ENCODE data around the gene ATG16L1.

Gene ATG16L1

DNA sequence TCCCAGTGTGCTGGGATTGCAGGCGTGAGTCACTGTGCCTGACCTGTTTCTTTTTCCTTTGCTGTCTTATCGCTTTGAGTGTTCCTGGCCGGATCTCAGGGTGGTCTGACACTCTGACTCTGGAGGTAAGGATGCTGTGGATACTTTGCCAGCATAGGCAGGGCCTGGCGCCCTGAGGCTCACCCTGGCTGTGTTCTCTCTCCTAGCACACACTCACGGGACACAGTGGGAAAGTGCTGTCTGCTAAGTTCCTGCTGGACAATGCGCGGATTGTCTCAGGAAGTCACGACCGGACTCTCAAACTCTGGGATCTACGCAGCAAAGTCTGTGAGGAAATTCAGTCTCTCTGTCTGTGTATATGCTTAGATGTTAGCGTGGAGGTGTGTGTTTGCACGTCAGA, 38.2 kb downstream of the ATG16L1 start:
- no peak for DNase-seq (ENCODE audit: low read depth in 1 of 2, low spot score in 1 of 2)

DNA sequence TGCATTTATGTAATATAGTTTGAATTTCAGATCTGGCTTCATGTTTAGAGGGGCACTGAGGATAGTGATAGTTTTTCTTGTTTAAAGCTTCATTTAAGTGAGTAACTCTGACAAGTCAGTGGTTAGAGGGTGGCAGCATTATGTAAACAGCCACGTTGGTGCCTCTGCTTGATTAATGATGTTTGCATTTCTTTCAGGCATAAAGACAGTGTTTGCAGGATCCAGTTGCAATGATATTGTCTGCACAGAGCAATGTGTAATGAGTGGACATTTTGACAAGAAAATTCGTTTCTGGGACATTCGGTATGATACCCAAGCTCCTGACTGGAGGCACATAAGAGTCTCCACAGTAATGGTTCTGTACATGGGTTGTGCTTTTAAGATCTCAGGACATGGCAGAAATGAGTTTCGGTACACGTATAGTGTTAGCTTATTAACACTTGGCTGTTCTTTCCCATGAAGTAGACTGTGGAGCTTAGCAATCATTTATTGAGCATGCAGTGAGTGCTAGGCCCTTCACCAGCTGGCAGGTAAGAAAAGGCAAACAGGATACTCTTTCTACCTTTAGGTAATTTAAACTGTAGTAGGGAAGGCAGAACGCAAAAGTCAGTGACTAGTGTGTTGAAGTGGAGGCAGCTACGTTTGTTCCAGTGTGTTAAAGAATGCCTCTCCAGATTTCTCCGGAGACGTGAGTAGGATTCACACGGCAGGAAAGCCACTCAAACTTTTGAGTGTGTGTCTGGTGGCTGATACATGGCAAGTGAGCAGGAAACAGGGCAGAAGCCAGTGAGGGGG, 38.8 kb downstream of the ATG16L1 start:
- DNase-seq (ENCODE audit: low read depth in 1 of 2, low spot score in 1 of 2), result no peak

DNA sequence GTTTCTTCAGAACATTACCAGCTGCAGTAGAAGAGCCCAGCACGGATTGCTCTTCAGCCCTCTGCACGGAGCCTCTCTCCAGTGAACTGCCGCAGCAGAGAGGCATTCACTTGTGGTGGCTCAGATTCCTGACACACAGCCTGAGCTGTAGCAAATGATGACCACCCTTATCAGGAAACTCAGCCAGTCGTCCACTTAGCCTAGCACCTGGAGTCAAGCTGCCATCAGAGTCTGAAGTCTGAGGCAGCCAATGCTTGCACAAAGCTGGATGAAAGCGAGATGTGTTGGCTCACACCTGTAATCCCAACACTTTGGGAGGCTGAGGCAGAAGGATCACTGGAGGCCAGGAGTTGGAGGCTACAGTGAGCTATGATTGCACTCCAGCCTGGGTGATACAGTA, 44.4 kb downstream of the ATG16L1 start:
- DNase-seq (ENCODE audit: low read depth in 1 of 2, low spot score in 1 of 2), result no peak

DNA sequence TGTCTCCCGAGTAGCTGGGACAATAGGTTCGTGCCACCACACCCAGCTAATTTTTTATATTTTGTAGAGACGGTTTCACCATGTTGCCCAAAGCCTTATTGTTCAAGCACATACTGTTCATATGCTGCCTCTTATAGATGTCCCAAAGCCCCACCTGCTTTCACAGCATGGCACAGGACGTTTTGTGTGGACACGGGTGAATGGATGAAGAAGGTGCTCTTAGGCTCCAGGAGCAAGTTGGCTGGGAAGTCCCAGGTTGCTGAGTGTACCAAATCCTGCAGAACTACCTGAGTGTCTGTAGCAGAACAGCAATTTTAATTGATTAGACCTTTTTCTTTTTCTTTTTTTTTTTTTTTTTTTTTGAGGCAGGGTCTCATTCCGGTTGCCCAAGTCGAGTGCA, 45.6 kb downstream of the ATG16L1 start:
- DNase-seq (ENCODE audit: low read depth in 1 of 2, low spot score in 1 of 2), result no peak

DNA sequence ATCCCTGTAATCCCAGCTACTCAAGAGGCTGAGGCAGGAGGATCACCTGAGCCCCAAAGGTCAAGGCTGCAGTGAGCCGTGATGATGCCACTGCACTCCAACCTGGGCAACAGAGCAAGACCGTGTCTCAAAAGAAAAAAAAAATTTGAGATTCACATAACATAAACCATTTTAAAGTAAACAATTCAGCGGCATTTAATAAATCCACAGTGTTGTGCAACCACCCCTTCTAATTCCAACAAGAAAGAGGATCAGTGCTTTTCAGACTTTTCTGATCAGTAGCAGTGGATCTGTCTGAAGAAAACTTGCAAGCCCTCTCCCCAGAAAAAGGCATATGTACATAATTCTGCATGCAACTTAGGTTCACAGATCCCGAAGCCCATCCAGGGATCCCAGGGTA, 48.9 kb downstream of the ATG16L1 start:
- DNase-seq (ENCODE audit: low read depth in 1 of 2, low spot score in 1 of 2), result no peak

DNA sequence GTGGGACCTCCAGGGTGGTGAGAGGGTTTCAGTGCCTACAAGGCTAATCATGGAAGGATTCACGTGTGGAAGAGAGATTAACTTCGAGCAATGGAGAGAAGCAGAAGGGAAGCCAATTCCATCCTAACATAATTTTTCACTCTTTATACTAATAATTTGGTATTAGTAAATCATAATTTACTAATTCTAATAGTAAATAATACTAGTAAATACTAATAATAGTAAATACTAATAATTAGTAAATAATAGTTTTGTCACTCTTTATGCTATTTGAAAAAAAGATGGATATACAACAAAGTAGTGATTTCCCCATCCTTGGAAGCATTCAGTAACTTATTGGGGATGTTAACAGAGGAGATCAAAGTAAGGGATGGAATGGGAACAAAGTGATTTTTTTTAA, 49.8 kb downstream of the ATG16L1 start:
- DNase-seq (ENCODE audit: low read depth in 1 of 2, low spot score in 1 of 2), result no peak

DNA sequence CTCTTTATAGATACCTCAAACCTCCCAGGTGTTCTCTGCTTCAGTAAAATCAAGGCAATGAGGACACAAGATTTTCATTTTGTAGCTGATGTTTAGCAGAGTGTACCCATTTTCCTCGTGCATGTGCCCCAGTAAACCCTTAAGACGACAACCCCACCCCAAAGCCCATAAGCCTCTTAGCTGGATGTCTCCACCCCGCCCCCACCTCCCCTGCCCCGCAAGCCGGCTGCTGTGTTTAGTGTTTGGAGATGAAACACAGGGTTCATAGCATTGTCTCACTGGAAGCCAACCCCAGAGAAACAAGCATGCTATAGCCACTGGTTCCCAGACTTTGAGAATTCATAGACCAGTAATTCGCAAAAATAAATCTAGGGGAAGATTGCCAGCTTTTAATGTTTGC, 50.3 kb downstream of the ATG16L1 start:
- no peak for DNase-seq (ENCODE audit: low read depth in 1 of 2, low spot score in 1 of 2)

DNA sequence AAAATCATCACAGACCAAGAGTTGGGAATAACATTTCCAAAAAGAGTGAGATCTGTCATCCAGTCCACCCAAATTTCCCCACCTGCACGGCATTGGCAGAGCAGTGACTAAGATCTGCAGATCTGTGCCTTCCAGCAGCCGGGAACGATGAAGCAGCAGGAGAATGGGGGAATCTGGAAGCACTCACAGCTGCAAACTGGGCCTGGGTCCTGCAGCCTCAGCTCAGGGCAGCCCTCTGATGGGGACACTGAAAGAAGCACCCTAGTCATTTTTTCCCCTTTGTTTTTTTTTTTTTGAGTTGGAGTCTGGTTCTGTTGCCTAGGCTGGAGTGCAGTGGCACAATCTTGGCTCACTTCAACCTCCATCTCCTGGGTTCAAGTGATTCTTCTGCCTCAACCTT, 51.8 kb downstream of the ATG16L1 start:
- DNase-seq (ENCODE audit: low read depth in 1 of 2, low spot score in 1 of 2), result no peak

DNA sequence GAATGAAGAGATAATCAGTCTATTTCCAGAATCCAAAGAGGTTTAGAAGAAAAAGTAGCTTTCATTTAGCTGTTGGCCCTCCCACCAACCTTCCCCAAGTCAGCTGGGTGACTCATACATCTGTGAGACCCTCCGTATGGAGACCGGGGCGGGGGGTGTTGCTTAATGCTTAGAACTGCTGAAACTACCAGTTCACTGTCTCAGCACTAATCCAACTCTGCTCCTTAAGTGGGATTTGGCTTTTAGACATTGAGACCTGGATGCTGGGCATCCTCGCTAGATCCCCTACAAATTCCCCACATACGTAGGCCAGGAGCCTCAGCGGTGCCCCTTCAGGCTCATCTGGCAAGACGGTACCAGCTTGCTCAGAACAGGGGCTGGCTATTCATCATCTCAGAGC, 56.1 kb downstream of the ATG16L1 start, which contains the start of gene SAG:
Gene SAG (plus strand): TSS at position 252 of the 400 bp plus-strand sequence. CDS start 1,374 bp downstream, outside the sequence.
- no peak for DNase-seq (ENCODE audit: low read depth in 1 of 2, low spot score in 1 of 2)

DNA sequence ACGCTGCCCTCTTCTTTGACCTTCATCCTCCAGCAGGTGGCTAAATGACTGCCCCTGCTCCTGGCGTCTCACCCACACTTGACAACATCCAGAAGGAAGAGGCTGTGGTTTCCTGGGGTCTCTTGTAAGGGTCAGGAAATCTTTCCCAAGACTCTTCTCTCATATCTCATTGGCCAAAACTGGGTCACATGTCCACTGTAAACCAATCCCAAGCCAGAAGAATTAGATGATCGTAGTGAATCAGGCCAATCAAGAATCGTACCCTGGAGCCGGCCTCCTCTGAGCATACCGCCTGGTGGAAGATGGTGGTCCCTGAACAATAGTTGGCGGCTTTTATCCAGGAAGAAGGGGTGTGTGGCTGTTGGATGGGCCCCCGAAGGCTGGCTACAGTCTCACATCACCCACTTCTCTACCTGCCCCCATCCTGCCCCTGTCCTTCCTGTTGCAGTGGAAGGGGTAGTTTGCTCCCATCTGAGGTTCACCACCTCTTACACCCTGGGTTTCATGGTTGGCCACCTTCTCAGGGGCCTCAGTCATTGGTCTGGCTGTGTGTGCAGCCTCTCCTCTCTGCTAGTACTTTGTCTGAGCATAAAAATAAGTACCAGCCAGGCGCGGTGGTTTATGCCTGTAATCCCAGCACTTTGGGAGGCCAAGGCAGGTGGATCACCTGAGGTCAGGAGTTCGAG, 59.9 kb downstream of the ATG16L1 start:
- DNase-seq (ENCODE audit: low read depth in 1 of 2, low spot score in 1 of 2), result no peak

DNA sequence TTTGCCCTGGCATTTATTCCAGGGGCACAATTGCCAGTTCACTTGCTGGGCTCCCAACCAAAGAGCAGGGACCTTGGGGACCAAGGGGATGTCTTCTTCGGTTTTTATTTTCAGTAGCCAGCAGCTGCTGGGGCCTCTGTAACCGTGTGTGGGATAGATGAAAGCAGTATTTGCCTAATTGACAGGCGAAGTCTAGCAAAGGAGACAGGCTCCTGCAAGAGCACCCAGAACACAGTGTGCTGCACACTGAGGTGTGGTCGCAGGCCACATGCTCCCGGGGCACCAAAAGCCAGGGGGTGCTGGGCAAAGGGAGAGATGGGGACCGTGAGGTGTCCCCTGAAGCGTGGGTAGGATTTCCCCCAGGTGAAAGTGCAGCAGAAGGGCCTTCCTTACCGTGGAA, 61.4 kb downstream of the ATG16L1 start:
- no peak for DNase-seq (ENCODE audit: low read depth in 1 of 2, low spot score in 1 of 2)

DNA sequence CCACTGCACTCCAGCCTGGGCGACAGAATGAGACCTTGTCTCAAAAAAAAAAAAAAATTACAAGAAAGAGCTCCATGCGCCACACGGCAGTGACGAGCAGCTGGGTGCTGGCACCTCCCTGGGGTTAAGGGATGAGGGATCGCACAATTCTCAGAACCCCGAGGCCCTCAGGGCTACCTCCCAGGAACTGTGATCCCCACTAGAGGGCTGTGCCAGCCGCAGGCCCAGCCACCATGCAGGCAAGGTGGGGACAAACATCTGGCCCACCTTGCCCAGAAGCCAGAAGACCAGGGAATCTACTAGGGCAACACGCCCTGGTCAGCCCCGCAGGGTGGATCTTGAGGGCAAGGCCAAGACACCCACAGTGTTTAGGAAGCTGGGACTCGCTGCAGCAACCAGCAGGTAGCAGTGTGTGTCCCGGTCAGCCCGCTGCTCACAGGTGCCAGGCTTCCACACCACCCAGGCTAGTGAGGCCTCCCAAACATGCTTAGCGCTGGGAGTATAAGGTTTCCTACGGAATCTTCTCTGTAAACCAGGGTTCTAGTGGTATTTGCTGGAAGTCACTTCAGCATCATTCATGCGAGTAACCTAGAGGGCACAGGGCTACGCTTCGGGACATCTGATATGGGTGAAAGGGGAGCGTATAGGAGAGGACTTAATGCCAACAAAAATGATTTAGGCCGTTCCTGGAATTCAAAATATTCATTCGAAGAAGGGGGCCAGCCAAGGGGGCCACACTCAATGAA, 62.9 kb downstream of the ATG16L1 start:
- no peak for DNase-seq (ENCODE audit: low read depth in 1 of 2, low spot score in 1 of 2)

DNA sequence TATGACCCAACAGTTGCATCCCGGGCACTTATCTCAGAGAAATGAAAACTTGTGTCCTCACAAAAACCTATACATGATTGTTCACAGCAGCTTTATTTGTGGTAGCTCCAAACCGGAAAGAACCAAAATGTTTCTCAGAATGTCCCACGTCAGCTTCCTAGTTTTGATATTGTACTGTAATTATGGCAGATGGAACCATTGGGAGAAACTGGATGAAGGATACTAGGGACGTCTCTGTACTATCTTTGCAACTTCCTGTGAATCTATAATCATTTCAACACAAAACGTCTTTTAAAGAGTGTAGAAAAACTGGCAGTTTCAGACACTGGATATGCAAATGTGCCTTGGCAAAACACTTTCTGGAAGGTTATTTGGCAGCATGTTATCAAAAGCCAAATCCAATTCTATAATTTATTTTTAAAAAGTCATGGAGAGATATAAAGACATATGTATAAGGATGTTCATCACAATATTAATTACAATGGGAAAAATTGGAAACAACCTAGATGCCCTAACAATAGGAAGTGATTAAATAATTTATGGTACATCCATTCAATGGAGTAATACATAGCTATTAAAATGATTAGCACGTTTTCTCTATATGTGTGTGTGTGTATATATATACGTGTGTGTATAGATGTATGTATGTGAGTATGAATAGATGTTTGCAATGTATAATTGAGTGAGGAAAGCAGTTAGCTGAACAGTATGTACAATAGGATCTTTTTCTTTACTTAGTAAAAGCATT, 65.9 kb downstream of the ATG16L1 start:
- no peak for DNase-seq (ENCODE audit: low read depth in 1 of 2, low spot score in 1 of 2)

DNA sequence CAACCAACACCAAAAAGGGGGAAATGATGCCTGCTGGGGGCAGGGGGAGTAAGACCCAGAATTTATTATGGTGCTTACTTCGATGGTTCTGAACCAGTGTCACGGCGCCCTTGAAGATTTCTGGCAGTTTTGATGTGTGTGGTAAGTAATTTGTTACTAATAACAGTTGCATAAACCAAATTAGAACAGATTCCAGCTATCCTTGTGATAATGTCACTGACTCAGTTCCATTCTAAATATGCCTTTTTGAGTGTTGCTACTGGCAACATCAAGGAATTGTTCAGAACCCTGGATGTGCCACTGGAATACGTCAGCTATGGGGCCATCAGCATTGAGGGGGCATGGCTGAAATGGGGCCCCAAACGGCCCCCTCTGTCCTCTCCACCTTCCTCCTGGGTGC, 67.8 kb downstream of the ATG16L1 start:
- DNase-seq (ENCODE audit: low read depth in 1 of 2, low spot score in 1 of 2), result no peak

DNA sequence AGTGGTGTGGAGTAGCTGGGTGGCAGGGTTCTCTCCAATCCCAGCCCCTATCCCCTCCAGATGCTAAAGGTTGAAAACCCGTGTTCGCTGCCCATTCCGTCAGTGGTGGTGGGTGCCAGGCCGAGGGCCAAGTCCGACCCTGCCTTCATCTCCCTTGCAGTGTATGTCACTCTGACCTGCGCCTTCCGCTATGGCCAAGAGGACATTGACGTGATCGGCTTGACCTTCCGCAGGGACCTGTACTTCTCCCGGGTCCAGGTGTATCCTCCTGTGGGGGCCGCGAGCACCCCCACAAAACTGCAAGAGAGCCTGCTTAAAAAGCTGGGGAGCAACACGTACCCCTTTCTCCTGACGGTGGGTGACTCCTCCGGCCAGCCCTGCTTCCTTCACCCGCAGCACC, 69.0 kb downstream of the ATG16L1 start:
- no peak for DNase-seq (ENCODE audit: low read depth in 1 of 2, low spot score in 1 of 2)

DNA sequence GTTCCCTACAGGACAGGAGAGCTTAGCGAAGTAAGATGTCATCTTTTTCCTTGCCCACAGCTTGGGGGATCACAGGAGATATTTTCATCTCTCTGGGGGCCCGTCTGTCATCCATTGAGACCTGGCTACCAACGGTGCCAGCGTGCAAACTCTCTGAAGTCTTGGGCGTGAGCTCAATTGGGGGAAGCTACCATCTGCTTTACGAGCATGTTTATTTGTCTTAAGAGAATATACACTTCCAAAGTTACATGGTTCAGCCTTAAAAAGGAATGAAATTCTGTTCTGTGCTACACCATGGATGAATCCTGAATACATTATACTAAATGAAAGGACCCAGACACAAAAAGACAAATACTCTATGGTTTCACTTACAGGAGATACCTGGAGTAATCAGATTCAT, 69.7 kb downstream of the ATG16L1 start:
- DNase-seq (ENCODE audit: low read depth in 1 of 2, low spot score in 1 of 2), result no peak

DNA sequence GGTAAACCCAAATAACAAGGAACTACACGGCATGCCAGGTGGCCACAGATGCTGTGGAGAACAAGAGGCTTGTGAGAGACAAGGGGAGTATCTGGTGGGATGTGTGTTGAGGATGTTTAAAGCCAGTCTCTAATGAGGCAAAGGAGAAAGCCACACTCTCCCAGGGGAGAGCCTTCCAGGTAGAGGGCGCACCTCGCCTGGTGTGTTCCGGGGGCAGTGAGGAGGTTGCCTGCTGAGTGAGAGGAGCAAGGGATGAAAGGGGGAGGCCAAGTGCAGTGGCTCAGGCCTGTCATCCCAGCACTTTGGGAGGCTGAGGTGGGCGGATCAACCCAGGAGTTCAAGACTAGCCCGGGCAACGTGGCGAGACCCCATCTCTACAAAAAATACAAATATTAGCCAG, 72.4 kb downstream of the ATG16L1 start:
- DNase-seq (ENCODE audit: low read depth in 1 of 2, low spot score in 1 of 2), result no peak

DNA sequence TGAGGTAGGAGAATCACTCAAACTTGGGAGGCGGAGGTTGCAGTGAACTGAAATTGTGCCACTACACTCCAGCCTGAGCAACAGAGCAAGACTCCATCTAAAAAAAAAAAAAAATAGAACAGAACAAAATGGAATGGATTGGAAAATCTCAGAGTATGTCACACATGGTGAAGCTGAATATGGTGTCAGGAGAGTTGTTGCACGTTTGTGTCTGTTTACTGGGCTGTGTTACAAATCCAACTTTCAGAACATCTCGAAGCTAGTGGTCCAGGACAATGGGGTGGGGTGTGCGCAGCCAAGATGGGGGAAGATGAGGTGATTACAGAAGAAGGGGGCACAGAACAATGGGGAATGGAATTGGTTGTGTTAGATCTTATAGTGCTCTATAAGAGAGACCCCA, 73.8 kb downstream of the ATG16L1 start:
- no peak for DNase-seq (ENCODE audit: low read depth in 1 of 2, low spot score in 1 of 2)

DNA sequence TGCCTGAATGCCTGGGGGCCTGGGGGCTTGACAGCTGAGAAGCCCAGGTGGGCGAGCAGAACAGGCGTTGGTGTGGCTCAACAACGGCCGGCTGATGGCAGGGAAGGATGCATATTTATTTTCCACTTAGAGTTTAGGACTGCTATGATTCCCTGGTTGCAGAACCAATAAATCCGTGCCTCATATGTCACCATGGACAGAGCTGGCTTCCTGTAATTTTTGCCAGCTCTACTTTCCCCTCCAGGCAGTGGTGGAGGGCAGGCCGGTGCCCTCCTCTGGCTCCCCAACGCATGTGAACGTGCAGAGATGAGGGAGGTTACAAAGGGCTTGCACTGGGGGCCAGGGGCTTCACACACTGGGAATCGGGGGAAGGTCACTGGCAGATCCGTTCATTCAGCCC, 74.3 kb downstream of the ATG16L1 start:
- no peak for DNase-seq (ENCODE audit: low read depth in 1 of 2, low spot score in 1 of 2)

DNA sequence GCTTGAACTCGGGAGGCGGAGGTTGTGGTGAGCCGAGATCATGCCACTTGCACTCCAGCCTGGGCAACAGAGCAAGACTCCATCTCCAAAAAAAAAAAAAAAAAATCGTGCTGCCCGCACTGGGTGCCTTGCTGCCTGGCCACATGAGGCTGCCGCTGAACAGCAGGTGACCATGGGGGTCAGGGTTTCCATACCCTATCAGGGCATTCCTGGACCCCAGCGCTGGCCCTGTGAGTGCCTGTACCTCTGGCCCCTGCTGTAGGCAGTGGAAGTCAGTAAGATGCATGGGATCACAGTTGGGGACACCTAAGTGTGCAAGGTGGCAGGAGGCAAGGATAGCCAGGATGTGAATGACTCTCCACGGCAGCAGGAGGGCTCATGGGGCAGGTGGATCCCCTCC, 75.0 kb downstream of the ATG16L1 start:
- DNase-seq (ENCODE audit: low read depth in 1 of 2, low spot score in 1 of 2), result no peak

DNA sequence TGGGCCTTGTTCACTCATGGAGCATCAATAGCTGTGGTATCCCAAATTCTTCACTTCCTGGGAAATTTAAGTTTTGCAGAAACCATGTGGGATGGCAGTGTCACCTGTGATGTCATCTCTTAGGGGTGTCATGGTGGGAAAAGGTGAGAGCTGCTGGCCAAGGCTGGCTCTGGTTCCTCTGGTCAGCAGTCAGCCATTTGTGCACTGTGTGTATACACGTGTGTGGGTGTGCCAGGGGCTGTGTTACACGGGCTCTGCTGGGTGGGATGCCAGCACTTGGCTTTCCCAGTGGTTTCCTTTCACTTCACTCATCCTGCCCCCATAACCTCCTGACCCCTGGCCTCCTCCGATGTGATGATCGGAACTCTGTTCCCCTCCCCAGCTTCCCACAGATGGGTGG, 77.4 kb downstream of the ATG16L1 start:
- no peak for DNase-seq (ENCODE audit: low read depth in 1 of 2, low spot score in 1 of 2)

All from activated T-helper 1 cell treated with anti-CD3 and anti-CD28 coated beads, Interleukin-2, amount 50 U/mL, for 16 hours (primary cell).